Fibroblast of lung (primary cell): ENCODE measurements around the gene C11orf65.

Experiments
- CTCF ChIP-seq, 2 donors: IDR thresholded peaks in 1 of 2; conservative IDR thresholded peaks in 1 of 2; 1 replicate in 1 of 2; 2 replicates in 1 of 2; pipeline ENCODE4 v1.5.1; 2011 to 2012; ENCODE audit warnings: low read length in 2 of 2, control low read depth in 1 of 2, inconsistent platforms in 1 of 2, low read depth in 1 of 2, mild to moderate bottlenecking in 1 of 2
- EZH2 ChIP-seq: IDR thresholded peaks from 2 replicates; pipeline ENCODE4 v1.5.1; 2012; ENCODE audit warnings: low read length, control low read depth, mild to moderate bottlenecking; ENCODE audit errors: missing control alignments

GRCh38 chr11:108333403-108333899 is 133.9 kb downstream of the C11orf65 start:
- TF ChIP-seq CTCF (conservative IDR thresholded peaks at IDR 0.05 in 1 of 2, IDR thresholded peaks at IDR 0.05 in 1 of 2; ENCODE audit: low read depth in 1 of 2, low read length in 2 of 2): no peak
- no peak for TF ChIP-seq EZH2
